Adrenal gland (tissue), 12 donors: ENCODE data around the gene KRTAP10-12. TPM values are rescaled to one million over a fixed set of nuclear protein-coding genes. Genes with fewer than 3 reads are reported as not detected.
A peak's percentile ranks its signal among the peaks of the same experiment; 100 is the strongest.

Source experiments
- DNase-seq, 7 donors: peaks; one replicate each; pipeline ENCODE4 v3.0.0-alpha.2; 2019 to 2020
- H3K27ac ChIP-seq, 5 donors: fragments of 200-600 bp; sonication (generic) in 4 of 5; 1 replicate in 3 of 5; 2 replicates in 2 of 5; pipeline versions ENCODE4 v1.5.1 to v1.8.0; 2016 to 2020; ENCODE audit warnings: mild to moderate bottlenecking in 1 of 5
- H3K27me3 ChIP-seq: fragments of 200-600 bp; 2 replicates; pipeline ENCODE4 v1.8.0; 2021
- H3K36me3 ChIP-seq, 2 donors: fragments of 200-600 bp; replicated peaks in 1 of 2; 1 replicate in 1 of 2; 2 replicates in 1 of 2; pipeline versions ENCODE4 v1.5.1 to v1.8.0; 2018 to 2022
- H3K4me1 ChIP-seq, 2 donors: fragments of 200-600 bp; replicated peaks in 1 of 2; 1 replicate in 1 of 2; 2 replicates in 1 of 2; pipeline versions ENCODE4 v1.5.1 to v1.8.0; 2018 to 2021
- H3K4me3 ChIP-seq, 4 donors: fragments of 200-600 bp; sonication (generic) in 3 of 4; one replicate each; pipeline ENCODE4 v1.5.1; 2016 to 2018
- H3K9me3 ChIP-seq, 3 donors: fragments of 200-600 bp; sonication (generic) in 1 of 3; replicated peaks in 1 of 3; 1 replicate in 2 of 3; 2 replicates in 1 of 3; pipeline versions ENCODE4 v1.5.1 to v1.8.0; 2016 to 2021
- CTCF ChIP-seq, 6 experiments: fragments of 450-650 bp in 4 of 6; fragments of 200-600 bp in 2 of 6; sonication (generic) in 1 of 6; IDR thresholded peaks; 1 replicate in 5 of 6; 2 replicates in 1 of 6; pipeline versions ENCODE4 v1.5.1 to v1.8.0; 2016 to 2021; ENCODE audit warnings: antibody characterized with exemption in 6 of 6, mild to moderate bottlenecking in 2 of 6, moderate library complexity in 1 of 6
- POLR2A ChIP-seq, 2 donors: fragments of 450-650 bp; IDR thresholded peaks; one replicate each; pipeline ENCODE4 v1.6.1; 2017; ENCODE audit warnings: antibody characterized with exemption in 2 of 2, mild to moderate bottlenecking in 2 of 2, moderate library complexity in 1 of 2
- WGBS, 4 donors: extraction: QIAGEN DNeasy Blood & Tissue Kit in 2 of 4; methylation state at CpG; one replicate each; pipeline versions ENCODE4 v1.1.5 to v1.1.7; 2013 to 2017; 5-methylcytosine and 5-hydroxymethylcytosine counted together
- intact Hi-C, 2 donors: fragments of 100-400 bp; cut with DNase I; formaldehyde crosslinking; loops; one replicate each; pipeline versions ENCODE4 v1.14.1 to v1.15.0; 2022 to 2023
- polyA plus RNA-seq, 3 donors: library from polyadenylated mRNA; stranded (reverse); fragments of 200-250 nt in 2 of 3; fragments of 350-450 nt in 1 of 3; fragmentation: Illumina TruSeq in 1 of 3; extraction: RNeasy Lipid Tissue Mini Kit (QIAGEN cat#74804) in 1 of 3; gene quantifications; one replicate each; pipeline ENCODE4 v1.2.3, GENCODE V29; 2013 to 2014
- total RNA-seq, 9 donors: library from RNA; depleted of rRNA in 4 of 9; stranded (reverse); fragments of >200 nt in 4 of 9; fragments of 120-200 nt in 1 of 9; fragmentation: NEBNext Ultra II Directional in 1 of 9; extraction: Animal tissue kit (Norgen Biotek cat#: 25700) in 1 of 9; gene quantifications; one replicate each; pipeline versions ENCODE4 v1.1.0 to v1.2.4, GENCODE V29; 2013 to 2023
- donor health status: healthy with polysubstance abuse.
- donor health status: Bipolar disorder and iron deficiency.
- donor health status: DM: yes; HTN: yes; CAD: no.
- donor health status: DM: no; HTN: no; CAD: no.
- donor health status: DM: no; HTN: no; CAD: no.
- donor health status: DM: yes; HTN: yes; CAD: no.

Gene KRTAP10-12
- total and polyA plus RNA-seq, 12 donors = not detected

GRCh38 chr21:44704636-44705001 is 7.6 kb downstream of the KRTAP10-12 start:
- no peaks in the 10 kb centered on the region for H3K9me3 ChIP-seq
- no peaks in the 10 kb centered on the region for H3K36me3 ChIP-seq
- DNase-seq = peak in 2 of 7 donors; percentile 0 to 2
- intact Hi-C loops = no loop called here
- TF ChIP-seq POLR2A (IDR thresholded peaks at IDR 0.05) (no peak), CTCF (IDR thresholded peaks at IDR 0.05) (no peak)
- no peak overlapping the region for H3K27ac ChIP-seq
- no peaks in the 10 kb centered on the region for H3K4me1 ChIP-seq
- H3K4me3 ChIP-seq = no peak overlapping the region
- WGBS, 4 donors = 13 to 20% (median 18%) methylated on average over 3 to 13 of the region's 13 CpGs
- H3K27me3 ChIP-seq = peaks cover 75% of the 10 kb centered on the region

GRCh38 chr21:44706026-44706705 is 9.2 kb downstream of the KRTAP10-12 start:
- 4 to 13% (median 5%) methylated on average over 21 to 54 of the region's 54 CpGs for WGBS, 4 donors
- Histone ChIP-seq H3K4me3 (no peak overlapping the region), H3K27me3 (peaks cover 88% of the 10 kb centered on the region), H3K4me1 (no peaks in the 10 kb centered on the region), H3K36me3 (no peaks in the 10 kb centered on the region), H3K27ac (no peak overlapping the region), H3K9me3 (no peaks in the 10 kb centered on the region)
- DNase-seq = no peak
- intact Hi-C loops = no loop called here
- TF ChIP-seq POLR2A (IDR thresholded peaks at IDR 0.05) (no peak), CTCF (IDR thresholded peaks at IDR 0.05) (no peak)

GRCh38 chr21:44706706-44707581 is 10.0 kb downstream of the KRTAP10-12 start:
- no peaks in the 10 kb centered on the region for H3K36me3 ChIP-seq

More at GRCh38 chr21:44706706-44707581, 10.0 kb downstream of the KRTAP10-12 start:
- H3K27me3 ChIP-seq = peaks cover 88% of the 10 kb centered on the region
- H3K9me3 ChIP-seq = no peaks in the 10 kb centered on the region
- H3K4me3 ChIP-seq = no peak overlapping the region
- no peak for TF ChIP-seq POLR2A (IDR thresholded peaks at IDR 0.05)
- no peak for TF ChIP-seq CTCF (IDR thresholded peaks at IDR 0.05)
- no peaks in the 10 kb centered on the region for H3K4me1 ChIP-seq
- DNase-seq = peak in 1 of 7 donors; percentile 2
- H3K27ac ChIP-seq = no peak overlapping the region
- WGBS, 4 donors = 3 to 8% (median 3%) methylated on average over 14 to 46 of the region's 46 CpGs
- intact Hi-C loops = no loop called here
